IMR-90 (cell line): Measurements from ENCODE around the gene CALM1. TPM values are rescaled to one million over a fixed set of nuclear protein-coding genes. Genes with fewer than 3 reads are reported as not detected.

Experiments
- ATAC-seq: fragments of 200-7000 bp; cut with Tn5 transposase; 2 replicates; pipeline ENCODE4 v1.9.1; 2020; ENCODE audit warnings: low read depth, mild to moderate bottlenecking, moderate library complexity
- BruUV-seq: library from RNA; stranded (reverse); fragments of 400-500 nt; replicated peaks from 2 replicates; lab custom pipeline; 2021; lab: Mats Ljungman, UMichigan
- CTCF ChIA-PET: fragments of 300-600 bp; formaldehyde crosslinking; extraction: SDS; loops from one replicate; lab custom pipeline; 2021; ENCODE audit warnings: antibody characterized with exemption; lab: Yijun Ruan, JAX
- POLR2A ChIA-PET: fragments of 300-600 bp; sonication (Branson Sonifier 250); formaldehyde crosslinking; loops from one replicate; lab custom pipeline; 2022; ENCODE audit warnings: antibody characterized with exemption; ENCODE audit not compliant: unreplicated experiment; lab: Charles Lee
- DNase-seq: peaks from one replicate; pipeline ENCODE4 v3.0.0; 2013
- H2AFZ ChIP-seq: replicated peaks from 2 replicates; pipeline ENCODE3; 2013; ENCODE audit warnings: low read length, mild to moderate bottlenecking; ENCODE audit not compliant: poor library complexity
- H2AK5ac ChIP-seq: 2 replicates; pipeline ENCODE4 v1.6.1; 2013; ENCODE audit warnings: low read depth, low read length, inconsistent platforms
- H2AK9ac ChIP-seq: replicated peaks from 2 replicates; pipeline ENCODE3; 2013; ENCODE audit warnings: mild to moderate bottlenecking, low read depth, low read length, moderate library complexity; ENCODE audit not compliant: poor library complexity
- H2BK120ac ChIP-seq: 2 replicates; pipeline ENCODE4 v1.6.1; 2013; ENCODE audit warnings: low read depth, low read length, inconsistent platforms
- H2BK15ac ChIP-seq: 3 replicates; pipeline ENCODE4 v1.6.1; 2013; ENCODE audit warnings: low read depth, low read length, inconsistent platforms
- H2BK20ac ChIP-seq: 2 replicates; pipeline ENCODE4 v1.6.1; 2013; ENCODE audit warnings: low read depth, mild to moderate bottlenecking, inconsistent platforms, low read length, moderate library complexity
- H2BK5ac ChIP-seq: 2 replicates; pipeline ENCODE4 v1.6.1; 2013; ENCODE audit warnings: mild to moderate bottlenecking, low read depth, low read length, inconsistent platforms; ENCODE audit not compliant: poor library complexity, severe bottlenecking
- H3K14ac ChIP-seq: replicated peaks from 2 replicates; pipeline ENCODE4 v1.6.1; 2013; ENCODE audit warnings: low read depth, low read length, inconsistent platforms
- H3K18ac ChIP-seq: 2 replicates; pipeline ENCODE4 v1.6.1; 2013; ENCODE audit warnings: low read depth, low read length, control low read depth
- H3K23ac ChIP-seq: 2 replicates; pipeline ENCODE4 v1.6.1; 2013; ENCODE audit warnings: low read depth, low read length, inconsistent platforms
- H3K27ac ChIP-seq: 2 replicates; pipeline ENCODE4 v1.5.1; 2013; ENCODE audit warnings: mild to moderate bottlenecking, control low read depth, low read length; ENCODE audit not compliant: insufficient read depth
- H3K27me3 ChIP-seq: 2 replicates; pipeline ENCODE4 v1.6.1; 2013; ENCODE audit warnings: low read length; ENCODE audit not compliant: control insufficient read depth, insufficient read depth
- H3K36me3 ChIP-seq: 2 replicates; pipeline ENCODE4 v1.6.1; 2013; ENCODE audit warnings: low read length, mixed read lengths; ENCODE audit not compliant: control insufficient read depth, insufficient read depth
- H3K4ac ChIP-seq: 2 replicates; pipeline ENCODE4 v1.6.1; 2013; ENCODE audit warnings: low read depth, low read length, inconsistent platforms
- H3K4me1 ChIP-seq: 2 replicates; pipeline ENCODE4 v1.6.1; 2013; ENCODE audit warnings: low read length, mixed read lengths; ENCODE audit not compliant: control insufficient read depth, insufficient read depth
- H3K4me2 ChIP-seq: 2 replicates; pipeline ENCODE4 v1.6.1; 2013; ENCODE audit warnings: low read depth, mild to moderate bottlenecking, control low read depth, low read length, moderate library complexity
- H3K4me3 ChIP-seq: 2 replicates; pipeline ENCODE4 v1.5.1; 2013; ENCODE audit warnings: low read depth, mild to moderate bottlenecking, control low read depth, low read length, moderate library complexity; ENCODE audit not compliant: insufficient read depth
- H3K56ac ChIP-seq: 2 replicates; pipeline ENCODE4 v1.6.1; 2013; ENCODE audit warnings: low read length, inconsistent platforms; ENCODE audit not compliant: insufficient read depth; ENCODE audit errors: extremely low read depth
- H3K79me1 ChIP-seq, 2 experiments: 2 replicates each; pipeline ENCODE4 v1.6.1; 2013; ENCODE audit warnings: low read length in 2 of 2, inconsistent platforms in 1 of 2, low read depth in 1 of 2
- H3K9ac ChIP-seq: 2 replicates; pipeline ENCODE4 v1.6.1; 2013; ENCODE audit warnings: low read depth, low read length, control low read depth
- H3K9me1 ChIP-seq: 2 replicates; pipeline ENCODE4 v1.6.1; 2013; ENCODE audit warnings: low read length, inconsistent platforms; ENCODE audit not compliant: insufficient read depth
- H3K9me3 ChIP-seq: 2 replicates; pipeline ENCODE4 v1.6.1; 2013; ENCODE audit warnings: low read length; ENCODE audit not compliant: control insufficient read depth, insufficient read depth
- H4K20me1 ChIP-seq: 2 replicates; pipeline ENCODE4 v1.6.1; 2013; ENCODE audit warnings: low read length, inconsistent platforms; ENCODE audit not compliant: insufficient read depth
- H4K5ac ChIP-seq: 2 replicates; pipeline ENCODE4 v1.6.1; 2013; ENCODE audit warnings: mild to moderate bottlenecking, low read depth, low read length, control low read depth
- H4K8ac ChIP-seq, 2 experiments: 2 replicates each; pipeline ENCODE4 v1.6.1; 2013; ENCODE audit warnings: low read depth in 2 of 2, low read length in 2 of 2, control low read depth in 1 of 2, inconsistent platforms in 1 of 2
- H4K91ac ChIP-seq: 2 replicates; pipeline ENCODE4 v1.6.1; 2013; ENCODE audit warnings: low read depth, low read length, inconsistent platforms; ENCODE audit not compliant: insufficient read depth
- BHLHE40 ChIP-seq: fragments of 150-350 bp; IDR thresholded peaks from 2 replicates; pipeline ENCODE4 v1.6.1; 2016; ENCODE audit warnings: mild to moderate bottlenecking, low read depth, low read length
- CEBPB ChIP-seq: IDR thresholded peaks from 2 replicates; pipeline ENCODE4 v1.6.1; 2012; ENCODE audit warnings: low read depth, low read length, improper control_type of control experiment
- CHD1 ChIP-seq: IDR thresholded peaks from 2 replicates; pipeline ENCODE4 v1.6.1; 2012; ENCODE audit warnings: low read depth, low read length, improper control_type of control experiment
- CTCF ChIP-seq: conservative IDR thresholded peaks from 2 replicates; pipeline ENCODE4 v1.5.1; 2012; ENCODE audit warnings: mild to moderate bottlenecking, low read depth, low read length, improper control_type of control experiment
- ELK1 ChIP-seq: fragments of 150-350 bp; IDR thresholded peaks from 2 replicates; pipeline ENCODE4 v1.6.1; 2016; ENCODE audit warnings: low read depth, mild to moderate bottlenecking, low read length, moderate library complexity, borderline replicate concordance
- FOS ChIP-seq: fragments of 150-350 bp; IDR thresholded peaks from 2 replicates; pipeline ENCODE4 v1.6.1; 2016; ENCODE audit warnings: low read depth, low read length
- MAFK ChIP-seq: IDR thresholded peaks from 2 replicates; pipeline ENCODE4 v1.6.1; 2012; ENCODE audit warnings: low read depth, low read length, improper control_type of control experiment
- MAZ ChIP-seq: IDR thresholded peaks from 2 replicates; pipeline ENCODE4 v1.6.1; 2012; ENCODE audit warnings: low read depth, mild to moderate bottlenecking, low read length, improper control_type of control experiment, moderate library complexity, borderline replicate concordance
- MXI1 ChIP-seq: IDR thresholded peaks from 2 replicates; pipeline ENCODE4 v1.6.1; 2012; ENCODE audit warnings: low read depth, mild to moderate bottlenecking, low read length, moderate library complexity, borderline replicate concordance
- NFE2L2 ChIP-seq: fragments of 150-350 bp; IDR thresholded peaks from 2 replicates; pipeline ENCODE4 v1.6.1; 2016; ENCODE audit warnings: low read depth, mild to moderate bottlenecking, low read length
- RAD21 ChIP-seq: IDR thresholded peaks from 2 replicates; pipeline ENCODE4 v1.6.1; 2012; ENCODE audit warnings: low read length, improper control_type of control experiment
- RCOR1 ChIP-seq: IDR thresholded peaks from 2 replicates; pipeline ENCODE4 v1.6.1; 2012; ENCODE audit warnings: mild to moderate bottlenecking, low read length, improper control_type of control experiment; ENCODE audit not compliant: insufficient replicate concordance
- RFX5 ChIP-seq: IDR thresholded peaks from 2 replicates; pipeline ENCODE4 v1.8.0; 2012; ENCODE audit warnings: low read depth, mild to moderate bottlenecking, low read length, moderate library complexity
- USF2 ChIP-seq: fragments of 150-350 bp; IDR thresholded peaks from 2 replicates; pipeline ENCODE4 v1.6.1; 2017; ENCODE audit warnings: mild to moderate bottlenecking, antibody characterized with exemption, low read length, low read depth
- WGBS, 2 experiments: methylation state at CpG; one replicate each; pipeline versions ENCODE4 v1.1.5 to v1.1.7; 2013; ENCODE audit warnings: missing lambda C conversion rate in 2 of 2; ENCODE audit not compliant: insufficient read length in 1 of 2; ENCODE audit errors: extremely low coverage in 2 of 2; 5-methylcytosine and 5-hydroxymethylcytosine counted together
- dilution Hi-C: fragments of 300-500 bp; cut with HindIII; formaldehyde crosslinking; loops from one replicate; pipeline ENCODE4 v1.14.3; 2018; ENCODE audit warnings: low sequenced_read_pairs; ENCODE audit not compliant: unreplicated experiment
- in situ Hi-C: fragments of 300-500 bp; cut with MboI; formaldehyde crosslinking; loops from 3 replicates; pipeline ENCODE4 v1.14.3; 2019; ENCODE audit warnings: low sequenced_read_pairs, inconsistent platforms, mixed read lengths
- intact Hi-C: fragments of 100-400 bp; cut with micrococcal nuclease; formaldehyde crosslinking; loops from 2 replicates; pipeline ENCODE4 v1.10.0; 2022
- polyA plus RNA-seq, 3 experiments: library from polyadenylated mRNA; depleted of rRNA; stranded (reverse); fragments of >200 nt; gene quantifications; 2 replicates each; pipeline ENCODE4 v1.2.3, GENCODE V29; 2012; ENCODE audit warnings: low replicate concordance in 1 of 3
- total RNA-seq: library from RNA; depleted of rRNA; stranded (reverse); fragments of >200 nt; gene quantifications from 2 replicates; pipeline ENCODE4 v1.2.3, GENCODE V29; 2012

Gene CALM1
- total and polyA plus RNA-seq, 2 of the 4 experiments (the other 2 are of a cell fraction): 72.9 to 188 TPM

- Histone ChIP-seq H4K8ac (no peak overlapping the region), H2AFZ (no peak overlapping the region), H3K14ac (no peak overlapping the region), H4K91ac (no peak overlapping the region), H3K36me3 (peaks cover 28% of the 10 kb centered on the region), H3K23ac (peak overlapping the region; percentile 28; the same call in 1 of the 2 replicates), H2AK5ac (no peak overlapping the region), H3K27me3 (no peaks in the 10 kb centered on the region), H3K4me1 (peaks cover 4% of the 10 kb centered on the region), H3K4ac (no peak overlapping the region), H3K18ac (no peak overlapping the region), H2BK15ac (no peak overlapping the region), H2BK5ac (no peak overlapping the region), H2BK120ac (no peak overlapping the region), H3K4me2 (peak overlapping the region; percentile 77), H4K5ac (no peak overlapping the region), H2BK20ac (no peak overlapping the region), H3K4me3 (peak overlapping the region; percentile 96), H3K27ac (no peak overlapping the region), H3K9me3 (no peaks in the 10 kb centered on the region), H4K20me1 (peaks cover 53% of the 10 kb centered on the region), H3K79me1 (peaks cover 29 to 57% of the 10 kb centered on the region in 2 experiments), H3K9me1 (peaks cover 8% of the 10 kb centered on the region), H2AK9ac (no peak overlapping the region), H3K56ac (peak overlapping the region; percentile 13; the same call in 1 of the 2 replicates), H3K9ac (no peak overlapping the region; the same call in 1 of the 2 replicates)
- dilution Hi-C loops: no loop called here
- ChIA-PET CTCF (interaction anchor here (0.9 to 2.2 kb wide), 8 partner anchors 10 to 467 kb away, joined by 3 to 12 read pairs (median 4); no protein-coding TSS in a partner anchor), POLR2A (interaction anchor here (0.6 kb wide), 1 partner anchor 468 kb away, joined by 4 read pairs; no protein-coding TSS in a partner anchor)
- in situ Hi-C loops: loop anchor here (25.0 kb wide), 1 partner anchor 763 kb away; no protein-coding TSS in a partner anchor
- no peak for DNase-seq
- no TSS peak for BruUV-seq
- WGBS, 2 experiments: 55% methylated on average over 2 of the region's 8 CpGs; no CpG with 5 or more reads in 1 of the 2 experiments
- ATAC-seq: no peak
- intact Hi-C loops: loop anchor here (1.0 to 5.0 kb wide), 6 partner anchors 98 to 502 kb away; no protein-coding TSS in a partner anchor
- TF ChIP-seq MAZ (no peak), BHLHE40 (no peak), RFX5 (no peak), ELK1 (no peak), MXI1 (no peak), USF2 (no peak), CHD1 (no peak), CTCF (no peak), RCOR1 (no peak), NFE2L2 (no peak), CEBPB (no peak), RAD21 (no peak), MAFK (no peak), FOS (no peak)
These were observed 2.2 kb downstream of the CALM1 start for GRCh38 chr14:90398841-90399540.
